GM19023 (cell line): ENCODE measurements around the gene DGKI.

Source experiments
- ATAC-seq: cut with Tn5 transposase; IDR thresholded peaks from one replicate; pipeline ENCODE4 v1.9.1; 2021; ENCODE audit warnings: mild to moderate bottlenecking, moderate library complexity; ENCODE audit not compliant: unreplicated experiment

The DGKI gene

GRCh38 chr7:137563981-137564380, 282.8 kb downstream of the DGKI start:
- ATAC-seq = no peak

GRCh38 chr7:137547485-137547884, 299.3 kb downstream of the DGKI start:
- no peak for ATAC-seq

GRCh38 chr7:137546671-137547070, 300.1 kb downstream of the DGKI start:
- ATAC-seq = no peak

GRCh38 chr7:137546009-137546408, 300.8 kb downstream of the DGKI start:
- ATAC-seq = no peak

DNA sequence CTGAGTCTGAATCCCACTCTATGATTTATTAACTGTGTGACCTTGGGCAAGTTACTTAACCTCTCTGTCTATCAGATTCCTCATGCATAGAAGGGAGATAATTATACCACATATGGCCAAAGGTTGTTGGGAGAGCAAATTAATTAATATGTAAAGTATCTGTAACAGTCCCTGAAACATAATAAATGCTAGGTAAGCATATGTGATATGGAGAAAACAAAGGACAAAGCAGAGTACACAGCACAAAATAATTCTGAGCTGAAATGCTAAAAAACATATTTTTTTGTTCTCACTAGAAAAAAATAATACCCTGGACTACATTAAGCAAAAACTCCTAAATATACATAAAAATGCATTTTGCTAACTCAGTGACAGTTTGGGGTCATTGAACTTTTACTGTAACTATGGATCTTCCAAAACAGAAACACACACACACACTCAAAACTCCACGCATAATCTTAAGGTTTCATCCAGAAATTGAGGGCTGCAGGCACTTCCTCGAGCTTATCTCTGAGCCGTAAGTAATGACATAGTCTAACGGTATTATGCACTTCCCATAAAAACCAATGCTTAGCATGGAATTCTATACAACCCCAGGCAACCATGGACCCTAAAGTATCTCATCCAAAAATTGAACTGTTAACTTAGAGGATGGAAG, 301.6 kb downstream of the DGKI start:
- ATAC-seq = no peak

- no peak for ATAC-seq
Measured at GRCh38 chr7:137544453-137545058, 302.2 kb downstream of the DGKI start.

- no peak for ATAC-seq
Measured at GRCh38 chr7:137539111-137539715, 307.6 kb downstream of the DGKI start.

- no peak for ATAC-seq
Measured at GRCh38 chr7:137538361-137538762, 308.4 kb downstream of the DGKI start.

- no peak for ATAC-seq
Measured at GRCh38 chr7:137535579-137535978, 311.2 kb downstream of the DGKI start.

GRCh38 chr7:137531671-137532070, 315.1 kb downstream of the DGKI start:
- no peak for ATAC-seq

DNA sequence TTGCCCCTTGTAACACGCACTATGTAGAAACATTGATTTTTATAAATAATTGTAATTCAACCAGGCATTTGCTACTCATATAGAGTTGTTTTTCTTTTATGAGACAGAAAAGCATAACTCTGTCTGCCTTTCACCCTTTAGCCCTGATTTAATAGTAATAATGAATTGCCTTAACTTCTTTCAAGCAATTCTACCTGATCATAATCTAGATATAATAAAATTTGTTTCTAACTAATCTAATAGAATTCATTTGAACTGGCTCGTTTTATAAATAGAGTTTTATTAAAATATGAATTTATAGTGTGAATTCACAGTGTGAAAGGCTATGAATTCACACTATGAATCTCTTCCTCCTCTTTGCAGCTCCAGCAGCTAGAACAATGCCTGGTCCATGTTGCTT, 319.1 kb downstream of the DGKI start:
- ATAC-seq = no peak

- no peak for ATAC-seq
Measured at GRCh38 chr7:137523171-137523570, 323.6 kb downstream of the DGKI start.

GRCh38 chr7:137521451-137521850, 325.3 kb downstream of the DGKI start:
- ATAC-seq = no peak

GRCh38 chr7:137519947-137520346, 326.8 kb downstream of the DGKI start:
- no peak for ATAC-seq

GRCh38 chr7:137519181-137519691, 327.5 kb downstream of the DGKI start:
- ATAC-seq = no peak

- ATAC-seq = no peak
Measured at GRCh38 chr7:137513091-137513490, 333.7 kb downstream of the DGKI start.

DNA sequence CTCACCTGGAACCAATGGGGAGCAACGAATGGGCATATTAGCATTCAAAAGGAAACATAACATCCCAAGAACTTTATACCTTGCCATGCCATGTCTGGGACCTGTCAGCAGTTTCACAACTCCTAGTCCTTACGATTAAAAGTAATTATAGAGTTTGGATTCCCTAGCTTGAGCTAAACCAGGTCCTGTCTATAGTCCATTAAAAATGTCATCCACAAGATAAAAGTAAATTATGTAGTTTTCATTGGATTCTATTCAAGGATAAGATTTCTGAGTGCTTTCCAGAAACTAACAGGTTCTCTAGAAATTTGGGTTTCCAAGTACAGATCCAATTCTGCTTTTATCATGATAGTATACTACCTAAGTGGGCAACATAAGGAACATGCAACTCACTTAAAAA, 339.7 kb downstream of the DGKI start:
- no peak for ATAC-seq

GRCh38 chr7:137506031-137506430, 340.7 kb downstream of the DGKI start:
- no peak for ATAC-seq

- no peak for ATAC-seq
Measured at GRCh38 chr7:137501562-137501961, 345.2 kb downstream of the DGKI start.

DNA sequence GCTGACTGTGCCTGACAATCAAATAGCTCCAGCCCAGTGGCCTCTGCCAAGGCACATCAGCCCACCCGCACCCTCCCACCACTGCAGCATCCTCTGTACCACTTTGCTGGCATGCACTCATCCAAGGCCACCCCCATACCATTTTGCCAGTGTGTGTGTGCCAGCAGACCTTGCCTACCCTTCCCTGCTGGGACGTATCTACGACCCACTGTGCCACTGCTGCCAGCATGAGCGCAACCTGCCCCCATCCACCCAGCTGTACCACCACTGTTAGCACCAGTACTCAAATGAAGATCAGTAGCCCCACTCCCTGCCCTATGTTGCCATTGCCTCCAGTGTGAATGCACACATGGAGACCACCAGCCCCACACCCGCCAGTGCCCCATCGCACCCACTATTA, 353.9 kb downstream of the DGKI start:
- no peak for ATAC-seq

GRCh38 chr7:137489880-137490279, 356.9 kb downstream of the DGKI start:
- ATAC-seq = no peak

GRCh38 chr7:137488038-137488437, 358.7 kb downstream of the DGKI start:
- ATAC-seq = no peak
